IMR-90 (cell line): ENCODE data around the gene CNGA1. TPM values are rescaled to one million over a fixed set of nuclear protein-coding genes. Genes with fewer than 3 reads are reported as not detected.

Experiments
- ATAC-seq: fragments of 200-7000 bp; cut with Tn5 transposase; 2 replicates; pipeline ENCODE4 v1.9.1; 2020; ENCODE audit warnings: low read depth, mild to moderate bottlenecking, moderate library complexity
- BruUV-seq: library from RNA; stranded (reverse); fragments of 400-500 nt; replicated peaks from 2 replicates; lab custom pipeline; 2021; lab: Mats Ljungman, UMichigan
- CTCF ChIA-PET: fragments of 300-600 bp; formaldehyde crosslinking; extraction: SDS; loops from one replicate; lab custom pipeline; 2021; ENCODE audit warnings: antibody characterized with exemption; lab: Yijun Ruan, JAX
- POLR2A ChIA-PET: fragments of 300-600 bp; sonication (Branson Sonifier 250); formaldehyde crosslinking; loops from one replicate; lab custom pipeline; 2022; ENCODE audit warnings: antibody characterized with exemption; ENCODE audit not compliant: unreplicated experiment; lab: Charles Lee
- DNase-seq: peaks from one replicate; pipeline ENCODE4 v3.0.0; 2013
- H2AFZ ChIP-seq: replicated peaks from 2 replicates; pipeline ENCODE3; 2013; ENCODE audit warnings: low read length, mild to moderate bottlenecking; ENCODE audit not compliant: poor library complexity
- H2AK5ac ChIP-seq: 2 replicates; pipeline ENCODE4 v1.6.1; 2013; ENCODE audit warnings: low read depth, low read length, inconsistent platforms
- H2AK9ac ChIP-seq: replicated peaks from 2 replicates; pipeline ENCODE3; 2013; ENCODE audit warnings: mild to moderate bottlenecking, low read depth, low read length, moderate library complexity; ENCODE audit not compliant: poor library complexity
- H2BK120ac ChIP-seq: 2 replicates; pipeline ENCODE4 v1.6.1; 2013; ENCODE audit warnings: low read depth, low read length, inconsistent platforms
- H2BK15ac ChIP-seq: 3 replicates; pipeline ENCODE4 v1.6.1; 2013; ENCODE audit warnings: low read depth, low read length, inconsistent platforms
- H2BK20ac ChIP-seq: 2 replicates; pipeline ENCODE4 v1.6.1; 2013; ENCODE audit warnings: low read depth, mild to moderate bottlenecking, inconsistent platforms, low read length, moderate library complexity
- H2BK5ac ChIP-seq: 2 replicates; pipeline ENCODE4 v1.6.1; 2013; ENCODE audit warnings: mild to moderate bottlenecking, low read depth, low read length, inconsistent platforms; ENCODE audit not compliant: poor library complexity, severe bottlenecking
- H3K14ac ChIP-seq: replicated peaks from 2 replicates; pipeline ENCODE4 v1.6.1; 2013; ENCODE audit warnings: low read depth, low read length, inconsistent platforms
- H3K18ac ChIP-seq: 2 replicates; pipeline ENCODE4 v1.6.1; 2013; ENCODE audit warnings: low read depth, low read length, control low read depth
- H3K23ac ChIP-seq: 2 replicates; pipeline ENCODE4 v1.6.1; 2013; ENCODE audit warnings: low read depth, low read length, inconsistent platforms
- H3K27ac ChIP-seq: 2 replicates; pipeline ENCODE4 v1.5.1; 2013; ENCODE audit warnings: mild to moderate bottlenecking, control low read depth, low read length; ENCODE audit not compliant: insufficient read depth
- H3K27me3 ChIP-seq: 2 replicates; pipeline ENCODE4 v1.6.1; 2013; ENCODE audit warnings: low read length; ENCODE audit not compliant: control insufficient read depth, insufficient read depth
- H3K36me3 ChIP-seq: 2 replicates; pipeline ENCODE4 v1.6.1; 2013; ENCODE audit warnings: low read length, mixed read lengths; ENCODE audit not compliant: control insufficient read depth, insufficient read depth
- H3K4ac ChIP-seq: 2 replicates; pipeline ENCODE4 v1.6.1; 2013; ENCODE audit warnings: low read depth, low read length, inconsistent platforms
- H3K4me1 ChIP-seq: 2 replicates; pipeline ENCODE4 v1.6.1; 2013; ENCODE audit warnings: low read length, mixed read lengths; ENCODE audit not compliant: control insufficient read depth, insufficient read depth
- H3K4me2 ChIP-seq: 2 replicates; pipeline ENCODE4 v1.6.1; 2013; ENCODE audit warnings: low read depth, mild to moderate bottlenecking, control low read depth, low read length, moderate library complexity
- H3K4me3 ChIP-seq: 2 replicates; pipeline ENCODE4 v1.5.1; 2013; ENCODE audit warnings: low read depth, mild to moderate bottlenecking, control low read depth, low read length, moderate library complexity; ENCODE audit not compliant: insufficient read depth
- H3K56ac ChIP-seq: 2 replicates; pipeline ENCODE4 v1.6.1; 2013; ENCODE audit warnings: low read length, inconsistent platforms; ENCODE audit not compliant: insufficient read depth; ENCODE audit errors: extremely low read depth
- H3K79me1 ChIP-seq, 2 experiments: 2 replicates each; pipeline ENCODE4 v1.6.1; 2013; ENCODE audit warnings: low read length in 2 of 2, inconsistent platforms in 1 of 2, low read depth in 1 of 2
- H3K9ac ChIP-seq: 2 replicates; pipeline ENCODE4 v1.6.1; 2013; ENCODE audit warnings: low read depth, low read length, control low read depth
- H3K9me1 ChIP-seq: 2 replicates; pipeline ENCODE4 v1.6.1; 2013; ENCODE audit warnings: low read length, inconsistent platforms; ENCODE audit not compliant: insufficient read depth
- H3K9me3 ChIP-seq: 2 replicates; pipeline ENCODE4 v1.6.1; 2013; ENCODE audit warnings: low read length; ENCODE audit not compliant: control insufficient read depth, insufficient read depth
- H4K20me1 ChIP-seq: 2 replicates; pipeline ENCODE4 v1.6.1; 2013; ENCODE audit warnings: low read length, inconsistent platforms; ENCODE audit not compliant: insufficient read depth
- H4K5ac ChIP-seq: 2 replicates; pipeline ENCODE4 v1.6.1; 2013; ENCODE audit warnings: mild to moderate bottlenecking, low read depth, low read length, control low read depth
- H4K8ac ChIP-seq, 2 experiments: 2 replicates each; pipeline ENCODE4 v1.6.1; 2013; ENCODE audit warnings: low read depth in 2 of 2, low read length in 2 of 2, control low read depth in 1 of 2, inconsistent platforms in 1 of 2
- H4K91ac ChIP-seq: 2 replicates; pipeline ENCODE4 v1.6.1; 2013; ENCODE audit warnings: low read depth, low read length, inconsistent platforms; ENCODE audit not compliant: insufficient read depth
- BHLHE40 ChIP-seq: fragments of 150-350 bp; IDR thresholded peaks from 2 replicates; pipeline ENCODE4 v1.6.1; 2016; ENCODE audit warnings: mild to moderate bottlenecking, low read depth, low read length
- CEBPB ChIP-seq: IDR thresholded peaks from 2 replicates; pipeline ENCODE4 v1.6.1; 2012; ENCODE audit warnings: low read depth, low read length, improper control_type of control experiment
- CHD1 ChIP-seq: IDR thresholded peaks from 2 replicates; pipeline ENCODE4 v1.6.1; 2012; ENCODE audit warnings: low read depth, low read length, improper control_type of control experiment
- CTCF ChIP-seq: conservative IDR thresholded peaks from 2 replicates; pipeline ENCODE4 v1.5.1; 2012; ENCODE audit warnings: mild to moderate bottlenecking, low read depth, low read length, improper control_type of control experiment
- ELK1 ChIP-seq: fragments of 150-350 bp; IDR thresholded peaks from 2 replicates; pipeline ENCODE4 v1.6.1; 2016; ENCODE audit warnings: low read depth, mild to moderate bottlenecking, low read length, moderate library complexity, borderline replicate concordance
- FOS ChIP-seq: fragments of 150-350 bp; IDR thresholded peaks from 2 replicates; pipeline ENCODE4 v1.6.1; 2016; ENCODE audit warnings: low read depth, low read length
- MAFK ChIP-seq: IDR thresholded peaks from 2 replicates; pipeline ENCODE4 v1.6.1; 2012; ENCODE audit warnings: low read depth, low read length, improper control_type of control experiment
- MAZ ChIP-seq: IDR thresholded peaks from 2 replicates; pipeline ENCODE4 v1.6.1; 2012; ENCODE audit warnings: low read depth, mild to moderate bottlenecking, low read length, improper control_type of control experiment, moderate library complexity, borderline replicate concordance
- MXI1 ChIP-seq: IDR thresholded peaks from 2 replicates; pipeline ENCODE4 v1.6.1; 2012; ENCODE audit warnings: low read depth, mild to moderate bottlenecking, low read length, moderate library complexity, borderline replicate concordance
- NFE2L2 ChIP-seq: fragments of 150-350 bp; IDR thresholded peaks from 2 replicates; pipeline ENCODE4 v1.6.1; 2016; ENCODE audit warnings: low read depth, mild to moderate bottlenecking, low read length
- POLR2A ChIP-seq: IDR thresholded peaks from 2 replicates; pipeline ENCODE4 v1.6.1; 2012; ENCODE audit warnings: mild to moderate bottlenecking, low read depth, low read length
- RAD21 ChIP-seq: IDR thresholded peaks from 2 replicates; pipeline ENCODE4 v1.6.1; 2012; ENCODE audit warnings: low read length, improper control_type of control experiment
- RCOR1 ChIP-seq: IDR thresholded peaks from 2 replicates; pipeline ENCODE4 v1.6.1; 2012; ENCODE audit warnings: mild to moderate bottlenecking, low read length, improper control_type of control experiment; ENCODE audit not compliant: insufficient replicate concordance
- RFX5 ChIP-seq: IDR thresholded peaks from 2 replicates; pipeline ENCODE4 v1.8.0; 2012; ENCODE audit warnings: low read depth, mild to moderate bottlenecking, low read length, moderate library complexity
- SMC3 ChIP-seq: fragments of 150-350 bp; IDR thresholded peaks from 2 replicates; pipeline ENCODE4 v1.6.1; 2016; ENCODE audit warnings: low read depth, mild to moderate bottlenecking, antibody characterized with exemption, low read length, moderate library complexity
- USF2 ChIP-seq: fragments of 150-350 bp; IDR thresholded peaks from 2 replicates; pipeline ENCODE4 v1.6.1; 2017; ENCODE audit warnings: mild to moderate bottlenecking, antibody characterized with exemption, low read length, low read depth
- WGBS, 2 experiments: methylation state at CpG; one replicate each; pipeline versions ENCODE4 v1.1.5 to v1.1.7; 2013; ENCODE audit warnings: missing lambda C conversion rate in 2 of 2; ENCODE audit not compliant: insufficient read length in 1 of 2; ENCODE audit errors: extremely low coverage in 2 of 2; 5-methylcytosine and 5-hydroxymethylcytosine counted together
- dilution Hi-C: fragments of 300-500 bp; cut with HindIII; formaldehyde crosslinking; loops from one replicate; pipeline ENCODE4 v1.14.3; 2018; ENCODE audit warnings: low sequenced_read_pairs; ENCODE audit not compliant: unreplicated experiment
- in situ Hi-C: fragments of 300-500 bp; cut with MboI; formaldehyde crosslinking; loops from 3 replicates; pipeline ENCODE4 v1.14.3; 2019; ENCODE audit warnings: low sequenced_read_pairs, inconsistent platforms, mixed read lengths
- intact Hi-C: fragments of 100-400 bp; cut with micrococcal nuclease; formaldehyde crosslinking; loops from 2 replicates; pipeline ENCODE4 v1.10.0; 2022
- polyA plus RNA-seq, 3 experiments: library from polyadenylated mRNA; depleted of rRNA; stranded (reverse); fragments of >200 nt; gene quantifications; 2 replicates each; pipeline ENCODE4 v1.2.3, GENCODE V29; 2012; ENCODE audit warnings: low replicate concordance in 1 of 3
- total RNA-seq: library from RNA; depleted of rRNA; stranded (reverse); fragments of >200 nt; gene quantifications from 2 replicates; pipeline ENCODE4 v1.2.3, GENCODE V29; 2012

CNGA1 gene
- total and polyA plus RNA-seq, 2 of the 4 experiments (the other 2 are of a cell fraction) = not detected

GRCh38 chr4:48030470-48030869, 14.0 kb upstream of the CNGA1 start:
- no peak overlapping the region for H2BK20ac ChIP-seq
- in situ Hi-C loops = no loop called here
- TF ChIP-seq NFE2L2 (no peak), MAZ (no peak), RFX5 (no peak), POLR2A (no peak), RCOR1 (no peak), CTCF (no peak), RAD21 (no peak), CHD1 (no peak), ELK1 (no peak), BHLHE40 (no peak), USF2 (no peak), MXI1 (no peak), SMC3 (no peak), MAFK (no peak), CEBPB (no peak), FOS (no peak)
- no peak overlapping the region for H2BK5ac ChIP-seq
- no peak overlapping the region for H3K4me2 ChIP-seq
- H3K23ac ChIP-seq = no peak overlapping the region
- ATAC-seq = no peak
- H2BK120ac ChIP-seq = no peak overlapping the region
- H3K4ac ChIP-seq = no peak overlapping the region
- dilution Hi-C loops = no loop called here
- H3K9ac ChIP-seq = no peak overlapping the region
- no CpG with 5 or more reads among the region's 3 CpGs for WGBS, 2 experiments
- BruUV-seq = no TSS peak
- no peaks in the 10 kb centered on the region for H3K9me3 ChIP-seq
- H3K79me1 ChIP-seq = no peaks in the 10 kb centered on the region
- H3K27me3 ChIP-seq = no peaks in the 10 kb centered on the region
- CTCF ChIA-PET = interaction anchor here (1.6 kb wide), 1 partner anchor 56 kb away, joined by 6 read pairs; no protein-coding TSS in a partner anchor
- no peak overlapping the region for H2AK5ac ChIP-seq
- H2AK9ac ChIP-seq = no peak overlapping the region
- H3K4me1 ChIP-seq = no peaks in the 10 kb centered on the region
- H3K56ac ChIP-seq = no peak overlapping the region
- no peak overlapping the region for H2AFZ ChIP-seq
- no peak overlapping the region for H2BK15ac ChIP-seq
- no peak overlapping the region for H4K91ac ChIP-seq
- H3K18ac ChIP-seq = no peak overlapping the region
- H4K20me1 ChIP-seq = no peaks in the 10 kb centered on the region
- DNase-seq = no peak
- no peaks in the 10 kb centered on the region for H3K36me3 ChIP-seq
- no peak overlapping the region for H4K8ac ChIP-seq
- H3K4me3 ChIP-seq = no peak overlapping the region
- intact Hi-C loops = no loop called here
- POLR2A ChIA-PET = no interaction called here
- H3K14ac ChIP-seq = no peak overlapping the region
- no peak overlapping the region for H4K5ac ChIP-seq
- no peak overlapping the region for H3K27ac ChIP-seq
- H3K9me1 ChIP-seq = no peaks in the 10 kb centered on the region
